HepG2 (cell line): ENCODE measurements around the gene PFDN1. TPM values are rescaled to one million over a fixed set of nuclear protein-coding genes. Genes with fewer than 3 reads are reported as not detected.

Experiments used
- ATAC-seq: fragments of 200-7000 bp; cut with Tn5 transposase; 3 replicates; pipeline ENCODE4 v1.9.1; 2020; ENCODE audit warnings: mild to moderate bottlenecking, moderate library complexity
- BruUV-seq: library from RNA; stranded (reverse); fragments of 400-500 nt; replicated peaks from 2 replicates; lab custom pipeline; 2021; lab: Mats Ljungman, UMichigan
- CTCF ChIA-PET: fragments of 300-600 bp; formaldehyde crosslinking; extraction: SDS; loops from one replicate; lab custom pipeline; 2021; ENCODE audit warnings: low total read pairs, inconsistent platforms, low intra/inter-chr PET ratio; lab: Yijun Ruan, JAX
- POLR2A ChIA-PET: fragments of 350-600 bp; sonication (Branson Sonifier 250); formaldehyde crosslinking; loops from one replicate; lab custom pipeline; 2020; ENCODE audit warnings: antibody characterized with exemption, inconsistent platforms; lab: Yijun Ruan, JAX
- DNase-seq: peaks from one replicate; pipeline ENCODE4 v3.0.0-alpha.2; 2015; ENCODE audit warnings: low spot score
- FAIRE-seq: peaks from 3 replicates; lab custom pipeline; 2011; peaks lifted over from hg19 to GRCh38; lab: Jason Lieb, UNC
- H2AFZ ChIP-seq: one replicate; pipeline ENCODE4 v1.6.1; 2011; ENCODE audit warnings: low read length, inconsistent platforms
- H3K27ac ChIP-seq: fragments of 300-600 bp; 3 replicates; pipeline ENCODE4 v1.8.0; 2011; ENCODE audit warnings: mixed run types, mild to moderate bottlenecking, mixed read lengths, low read length, inconsistent platforms; ENCODE audit not compliant: insufficient read depth; ENCODE audit errors: extremely low read length
- H3K27me3 ChIP-seq, 2 experiments: fragments of 200-600 bp in 1 of 2; 2 replicates in 1 of 2; 3 replicates in 1 of 2; pipeline versions ENCODE4 v1.6.0 to v1.8.0; 2011; ENCODE audit warnings: low read length in 2 of 2, mild to moderate bottlenecking in 2 of 2, moderate library complexity in 2 of 2, inconsistent platforms in 1 of 2; ENCODE audit not compliant: insufficient read depth in 2 of 2, control insufficient read depth in 1 of 2
- H3K36me3 ChIP-seq, 2 experiments: fragments of 200-600 bp in 1 of 2; replicated peaks in 1 of 2; 2 replicates in 1 of 2; 3 replicates in 1 of 2; pipeline versions ENCODE4 v1.5.1 to v1.8.0; 2011; ENCODE audit warnings: low read length in 2 of 2, inconsistent platforms in 1 of 2; ENCODE audit not compliant: insufficient read depth in 2 of 2, control insufficient read depth in 1 of 2
- H3K4me1 ChIP-seq: 2 replicates; pipeline ENCODE4 v1.5.1; 2012; ENCODE audit warnings: low read length, inconsistent platforms; ENCODE audit not compliant: insufficient read depth
- H3K4me2 ChIP-seq: 2 replicates; pipeline ENCODE4 v1.6.0; 2011; ENCODE audit warnings: low read depth, low read length, inconsistent platforms
- H3K4me3 ChIP-seq, 3 experiments: fragments of 200-600 bp in 1 of 3; sonication (generic), shearing (Covaris generic) in 1 of 3; replicated peaks in 1 of 3; 2 replicates each; pipeline ENCODE4 v1.5.1; 2011 to 2016; ENCODE audit warnings: low read length in 3 of 3, inconsistent platforms in 2 of 3, low read depth in 2 of 3, mild to moderate bottlenecking in 2 of 3, control low read depth in 1 of 3, mixed read lengths in 1 of 3; ENCODE audit not compliant: insufficient read depth in 1 of 3
- H3K79me2 ChIP-seq: one replicate; pipeline ENCODE4 v1.6.1; 2011; ENCODE audit warnings: low read length, inconsistent platforms; ENCODE audit not compliant: insufficient read depth
- H3K9ac ChIP-seq: 2 replicates; pipeline ENCODE4 v1.6.0; 2011; ENCODE audit warnings: mild to moderate bottlenecking, low read depth, low read length, inconsistent platforms; ENCODE audit not compliant: insufficient read depth
- H3K9me3 ChIP-seq: 2 replicates; pipeline ENCODE4 v1.5.1; 2012; ENCODE audit warnings: mild to moderate bottlenecking, low read length
- H4K20me1 ChIP-seq: 2 replicates; pipeline ENCODE4 v1.6.0; 2011; ENCODE audit warnings: inconsistent platforms, mild to moderate bottlenecking, low read length, moderate library complexity; ENCODE audit not compliant: insufficient read depth
- CEBPB ChIP-seq: IDR thresholded peaks from 2 replicates; pipeline ENCODE4 v1.6.1; 2011; ENCODE audit warnings: low read depth, low read length, improper control_type of control experiment, borderline replicate concordance
- GTF2F1 ChIP-seq: fragments of 150-350 bp; IDR thresholded peaks from 2 replicates; pipeline ENCODE4 v1.6.1; 2014; ENCODE audit warnings: low read length
- HES4 ChIP-seq: sonication (generic); formaldehyde crosslinking; IDR thresholded peaks from 2 replicates; pipeline ENCODE4 v1.9.0; 2021; ENCODE audit warnings: mild to moderate bottlenecking, missing genetic modification reagents, borderline replicate concordance
- KDM5B ChIP-seq: sonication (generic); formaldehyde crosslinking; IDR thresholded peaks from 2 replicates; pipeline ENCODE4 v1.4.0; 2020; ENCODE audit warnings: missing genetic modification reagents, mild to moderate bottlenecking, borderline replicate concordance
- KLF15 ChIP-seq: sonication (generic); formaldehyde crosslinking; IDR thresholded peaks from 2 replicates; pipeline ENCODE4 v1.8.1; 2023; ENCODE audit warnings: borderline replicate concordance, mild to moderate bottlenecking, inconsistent platforms, missing genetic modification reagents, mixed read lengths
- PCBP1 ChIP-seq: fragments of 200-400 bp; formaldehyde crosslinking; IDR thresholded peaks from 2 replicates; pipeline ENCODE4 v1.6.1; 2017; ENCODE audit warnings: mild to moderate bottlenecking, low read depth, low read length, borderline replicate concordance
- SIX1 ChIP-seq: sonication (generic); formaldehyde crosslinking; IDR thresholded peaks from 2 replicates; pipeline ENCODE4 v1.4.0; 2020; ENCODE audit warnings: missing genetic modification reagents, borderline replicate concordance
- SMYD3 ChIP-seq: sonication (generic); formaldehyde crosslinking; IDR thresholded peaks from 2 replicates; pipeline ENCODE4 v1.8.1; 2023; ENCODE audit warnings: mild to moderate bottlenecking, missing genetic modification reagents
- SUZ12 ChIP-seq: fragments of 150-350 bp; IDR thresholded peaks from 2 replicates; pipeline ENCODE4 v1.6.1; 2014; ENCODE audit warnings: low read depth, low read length
- TBX2 ChIP-seq: sonication (generic); formaldehyde crosslinking; IDR thresholded peaks from 2 replicates; pipeline ENCODE4 v1.5.0; 2020; ENCODE audit warnings: missing genetic modification reagents, mild to moderate bottlenecking, borderline replicate concordance
- ZBTB42 ChIP-seq: sonication (generic); formaldehyde crosslinking; IDR thresholded peaks from 2 replicates; pipeline ENCODE4 v1.5.0; 2020; ENCODE audit warnings: mild to moderate bottlenecking, missing genetic modification reagents
- ZFX ChIP-seq: sonication (generic); formaldehyde crosslinking; IDR thresholded peaks from 2 replicates; pipeline ENCODE4 v1.4.0; 2020; ENCODE audit warnings: mild to moderate bottlenecking, low read depth, missing genetic modification reagents, moderate library complexity
- ZNF724P ChIP-seq: sonication (generic); formaldehyde crosslinking; IDR thresholded peaks from 2 replicates; pipeline ENCODE4 v1.8.0; 2022; ENCODE audit warnings: missing genetic modification reagents, borderline replicate concordance
- ZNF883 ChIP-seq: sonication (generic); formaldehyde crosslinking; IDR thresholded peaks from 2 replicates; pipeline ENCODE4 v1.5.1; 2020; ENCODE audit warnings: mild to moderate bottlenecking, missing genetic modification reagents; ENCODE audit errors: not compliant biosample characterization
- WGBS: methylation state at CpG from one replicate; pipeline ENCODE4 v1.1.6; 2017; ENCODE audit warnings: low lambda C conversion rate; 5-methylcytosine and 5-hydroxymethylcytosine counted together
- in situ Hi-C: cut with HindIII; loops from 2 replicates; pipeline ENCODE4 v1.10.0; 2017; ENCODE audit warnings: low pct_unique_long_range_greater_than_20kb; ENCODE audit not compliant: extremely low pct_ligation_motif_present
- intact Hi-C: fragments of 100-400 bp; cut with micrococcal nuclease; formaldehyde crosslinking; loops from one replicate; pipeline ENCODE4 v1.10.0; 2022; ENCODE audit not compliant: unreplicated experiment
- polyA plus RNA-seq, 8 experiments: library from polyadenylated mRNA; depleted of rRNA in 3 of 8; stranded (reverse) in 7 of 8; unstranded in 1 of 8; fragments of >200 nt; fragmentation: Illumina TruSeq in 4 of 8; extraction: Trizol in 4 of 8; gene quantifications; 2 replicates each; pipeline versions ENCODE4 v1.2.1 to v1.2.3, GENCODE V29; 2011 to 2016; ENCODE audit warnings: low read depth in 4 of 8, missing spikeins in 1 of 8, mixed read lengths in 1 of 8; ENCODE audit not compliant: insufficient read depth in 1 of 8
- total RNA-seq, 5 experiments: library from RNA; depleted of rRNA; stranded (reverse); fragments of >200 nt; fragmentation: Illumina TruSeq; extraction: Trizol; gene quantifications; 2 replicates each; pipeline ENCODE4 v1.2.3, GENCODE V29; 2016; ENCODE audit warnings: low read depth in 1 of 5
- TF ChIP-seq, protein P1 (sequence below): IDR thresholded peaks from 2 replicates; pipeline ENCODE4 v1.6.1; 2016; ENCODE audit warnings: control low read depth
- TF ChIP-seq, protein P2 (sequence below): sonication (generic); formaldehyde crosslinking; IDR thresholded peaks from 2 replicates; pipeline ENCODE4 v1.5.0; 2020; ENCODE audit warnings: missing genetic modification reagents
- TF ChIP-seq, protein P3 (sequence below): sonication (generic); formaldehyde crosslinking; IDR thresholded peaks from 2 replicates; pipeline ENCODE4 v1.4.0; 2020; ENCODE audit warnings: missing genetic modification reagents

The PFDN1 gene
- total and polyA plus RNA-seq, 2 of the 13 experiments (the other 11 are each of a cell fraction or from before 2014, with no cell fraction given): 67.2 to 70.8 TPM

DNA sequence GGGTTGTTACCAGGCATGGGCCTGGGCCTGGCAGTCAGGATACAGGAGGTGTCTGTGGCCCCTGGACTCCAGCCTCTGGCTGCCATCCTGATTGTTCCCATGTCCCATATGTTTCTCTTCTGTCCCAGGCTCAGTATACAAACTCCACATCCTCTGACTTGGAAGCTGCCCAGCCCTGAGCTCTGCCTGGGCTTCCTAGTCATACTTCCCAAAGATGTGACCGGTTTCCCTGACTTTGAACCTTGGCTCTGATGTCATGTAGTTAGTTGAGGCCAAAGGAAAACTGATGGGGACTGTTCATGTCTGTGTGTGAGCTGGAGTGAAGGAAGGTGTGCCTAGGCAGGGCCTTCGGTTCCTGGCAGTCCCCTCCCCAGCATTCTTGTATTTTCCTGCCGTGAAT lies 77.5 kb downstream of the PFDN1 start:
- ATAC-seq (no peak), DNase-seq (no peak), FAIRE-seq (no peak)
- WGBS: 89% methylated on average over 3 of the region's 3 CpGs
- H4K20me1 ChIP-seq: no peaks in the 10 kb centered on the region
- H3K36me3 ChIP-seq: no peaks in the 10 kb centered on the region; a peak in 1 of 5 replicates
- intact Hi-C loops (no loop called here), in situ Hi-C loops (no loop called here)
- no peaks in the 10 kb centered on the region for H3K9me3 ChIP-seq
- BruUV-seq: no TSS peak
- H3K4me3 ChIP-seq: no peak overlapping the region
- peaks cover 48% of the 10 kb centered on the region for H3K4me1 ChIP-seq
- no peaks in the 10 kb centered on the region for H3K27me3 ChIP-seq
- CTCF ChIA-PET: no interaction called here
- no peak overlapping the region for H2AFZ ChIP-seq
- H3K9ac ChIP-seq: no peak overlapping the region
- H3K79me2 ChIP-seq: no peaks in the 10 kb centered on the region
- H3K4me2 ChIP-seq: no peak overlapping the region
- POLR2A ChIA-PET: no interaction called here
- TF ChIP-seq SMYD3: no peak
- TF ChIP-seq ZNF724P (CRISPR knock-in tag): peak; percentile 27; the same call in 1 of the 2 replicates
- no peak for TF ChIP-seq SIX1 (CRISPR knock-in tag)
- TF ChIP-seq ZFX (CRISPR knock-in tag): no peak
- no peak for TF ChIP-seq PCBP1
- TF ChIP-seq, protein P1, sequence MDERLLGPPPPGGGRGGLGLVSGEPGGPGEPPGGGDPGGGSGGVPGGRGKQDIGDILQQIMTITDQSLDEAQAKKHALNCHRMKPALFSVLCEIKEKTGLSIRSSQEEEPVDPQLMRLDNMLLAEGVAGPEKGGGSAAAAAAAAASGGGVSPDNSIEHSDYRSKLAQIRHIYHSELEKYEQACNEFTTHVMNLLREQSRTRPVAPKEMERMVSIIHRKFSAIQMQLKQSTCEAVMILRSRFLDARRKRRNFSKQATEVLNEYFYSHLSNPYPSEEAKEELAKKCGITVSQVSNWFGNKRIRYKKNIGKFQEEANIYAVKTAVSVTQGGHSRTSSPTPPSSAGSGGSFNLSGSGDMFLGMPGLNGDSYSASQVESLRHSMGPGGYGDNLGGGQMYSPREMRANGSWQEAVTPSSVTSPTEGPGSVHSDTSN: no peak
- TF ChIP-seq, all 625 proteins: peak for 1
- H3K27ac ChIP-seq: no peak overlapping the region

DNA sequence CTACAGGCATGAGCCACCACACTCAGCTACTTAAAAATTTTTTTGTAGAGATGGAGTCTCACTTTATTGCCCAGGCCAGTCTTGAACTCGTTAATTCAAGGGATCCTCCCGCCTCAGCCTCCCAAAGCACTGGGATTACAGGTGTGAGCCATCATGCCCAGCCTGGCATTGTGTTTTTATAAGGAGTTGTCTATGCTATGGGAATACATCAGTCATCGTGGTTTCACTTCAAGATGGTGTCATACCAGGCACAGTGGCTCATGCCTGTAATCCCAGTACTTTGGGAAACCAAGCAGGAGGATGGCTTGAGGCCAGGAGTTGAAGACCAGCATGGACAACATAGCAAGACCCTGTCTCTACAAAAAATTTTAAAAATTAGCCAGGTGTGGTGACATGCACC lies 78.2 kb downstream of the PFDN1 start:
- DNase-seq (no peak), FAIRE-seq (no peak), ATAC-seq (no peak)
- in situ Hi-C loops (loop anchor here (5.0 kb wide), 1 partner anchor 47 kb away; the partner anchor contains the start of gene CYSTM1), intact Hi-C loops (loop anchor here (5.0 kb wide), 1 partner anchor 47 kb away; the partner anchor contains the start of gene CYSTM1)
- Histone ChIP-seq H3K27ac (no peak overlapping the region), H3K4me2 (no peak overlapping the region), H3K4me3 (no peak overlapping the region), H3K79me2 (no peaks in the 10 kb centered on the region), H3K4me1 (peaks cover 55% of the 10 kb centered on the region), H3K9me3 (no peaks in the 10 kb centered on the region), H3K36me3 (no peaks in the 10 kb centered on the region; a peak in 1 of 5 replicates), H2AFZ (no peak overlapping the region), H3K9ac (no peak overlapping the region), H4K20me1 (no peaks in the 10 kb centered on the region), H3K27me3 (no peaks in the 10 kb centered on the region)
- BruUV-seq: no TSS peak
- POLR2A ChIA-PET: interaction anchor here (1.8 kb wide), 1 partner anchor 16 kb away, joined by 5 read pairs; no protein-coding TSS in a partner anchor
- CTCF ChIA-PET: no interaction called here
- WGBS: 98% methylated on average over 3 of the region's 3 CpGs
- TF ChIP-seq GTF2F1 (no peak), TBX2 (CRISPR knock-in tag) (no peak), ZNF883 (no peak), KLF15 (no peak), SUZ12 (no peak), ZBTB42 (CRISPR knock-in tag) (no peak), HES4 (CRISPR knock-in tag) (no peak), CEBPB (no peak), ZFX (CRISPR knock-in tag) (no peak), KDM5B (CRISPR knock-in tag) (no peak)
- TF ChIP-seq, protein P2, sequence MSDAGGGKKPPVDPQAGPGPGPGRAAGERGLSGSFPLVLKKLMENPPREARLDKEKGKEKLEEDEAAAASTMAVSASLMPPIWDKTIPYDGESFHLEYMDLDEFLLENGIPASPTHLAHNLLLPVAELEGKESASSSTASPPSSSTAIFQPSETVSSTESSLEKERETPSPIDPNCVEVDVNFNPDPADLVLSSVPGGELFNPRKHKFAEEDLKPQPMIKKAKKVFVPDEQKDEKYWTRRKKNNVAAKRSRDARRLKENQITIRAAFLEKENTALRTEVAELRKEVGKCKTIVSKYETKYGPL (CRISPR knock-in tag): no peak
- TF ChIP-seq, protein P3, sequence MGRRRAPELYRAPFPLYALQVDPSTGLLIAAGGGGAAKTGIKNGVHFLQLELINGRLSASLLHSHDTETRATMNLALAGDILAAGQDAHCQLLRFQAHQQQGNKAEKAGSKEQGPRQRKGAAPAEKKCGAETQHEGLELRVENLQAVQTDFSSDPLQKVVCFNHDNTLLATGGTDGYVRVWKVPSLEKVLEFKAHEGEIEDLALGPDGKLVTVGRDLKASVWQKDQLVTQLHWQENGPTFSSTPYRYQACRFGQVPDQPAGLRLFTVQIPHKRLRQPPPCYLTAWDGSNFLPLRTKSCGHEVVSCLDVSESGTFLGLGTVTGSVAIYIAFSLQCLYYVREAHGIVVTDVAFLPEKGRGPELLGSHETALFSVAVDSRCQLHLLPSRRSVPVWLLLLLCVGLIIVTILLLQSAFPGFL (CRISPR knock-in tag): no peak
